Epithelial cell of esophagus (primary cell): ENCODE data around the gene PLA2R1.

Experiments
- DNase-seq: peaks from one replicate; pipeline ENCODE4 v3.0.0; 2010; ENCODE audit warnings: low read depth
- H3K4me3 ChIP-seq: 2 replicates; pipeline ENCODE4 v1.5.1; 2011; ENCODE audit warnings: mild to moderate bottlenecking, low read length, control low read depth
- TF ChIP-seq, protein P1 (sequence below): IDR thresholded peaks from 2 replicates; pipeline ENCODE4 v1.5.1; 2011; ENCODE audit warnings: low read depth, mild to moderate bottlenecking, low read length, control low read depth, inconsistent platforms; ENCODE audit not compliant: insufficient read depth; ENCODE audit errors: missing control alignments

Gene PLA2R1

DNA sequence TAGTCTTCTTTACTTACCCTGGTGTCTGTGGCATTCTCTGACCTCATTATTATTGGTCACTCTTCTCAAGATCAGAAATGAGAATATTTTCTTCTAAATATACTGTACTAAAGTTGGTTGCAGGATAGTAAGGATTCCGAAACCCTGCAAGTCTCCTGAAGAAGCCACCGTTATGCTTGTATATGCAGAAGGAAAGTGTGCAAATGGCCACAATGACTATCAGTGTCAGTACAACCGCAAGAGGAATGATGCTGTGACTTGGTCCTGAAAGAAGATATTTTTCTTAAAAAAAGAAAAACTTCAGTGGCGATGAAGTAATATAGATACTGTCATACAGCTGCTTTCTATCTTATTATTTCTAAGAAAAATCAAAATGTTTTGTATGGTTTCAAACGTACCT lies 120.7 kb downstream of the PLA2R1 start:
- no peak for DNase-seq
- H3K4me3 ChIP-seq: no peak overlapping the region
- TF ChIP-seq, protein P1, sequence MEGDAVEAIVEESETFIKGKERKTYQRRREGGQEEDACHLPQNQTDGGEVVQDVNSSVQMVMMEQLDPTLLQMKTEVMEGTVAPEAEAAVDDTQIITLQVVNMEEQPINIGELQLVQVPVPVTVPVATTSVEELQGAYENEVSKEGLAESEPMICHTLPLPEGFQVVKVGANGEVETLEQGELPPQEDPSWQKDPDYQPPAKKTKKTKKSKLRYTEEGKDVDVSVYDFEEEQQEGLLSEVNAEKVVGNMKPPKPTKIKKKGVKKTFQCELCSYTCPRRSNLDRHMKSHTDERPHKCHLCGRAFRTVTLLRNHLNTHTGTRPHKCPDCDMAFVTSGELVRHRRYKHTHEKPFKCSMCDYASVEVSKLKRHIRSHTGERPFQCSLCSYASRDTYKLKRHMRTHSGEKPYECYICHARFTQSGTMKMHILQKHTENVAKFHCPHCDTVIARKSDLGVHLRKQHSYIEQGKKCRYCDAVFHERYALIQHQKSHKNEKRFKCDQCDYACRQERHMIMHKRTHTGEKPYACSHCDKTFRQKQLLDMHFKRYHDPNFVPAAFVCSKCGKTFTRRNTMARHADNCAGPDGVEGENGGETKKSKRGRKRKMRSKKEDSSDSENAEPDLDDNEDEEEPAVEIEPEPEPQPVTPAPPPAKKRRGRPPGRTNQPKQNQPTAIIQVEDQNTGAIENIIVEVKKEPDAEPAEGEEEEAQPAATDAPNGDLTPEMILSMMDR: no peak

DNA sequence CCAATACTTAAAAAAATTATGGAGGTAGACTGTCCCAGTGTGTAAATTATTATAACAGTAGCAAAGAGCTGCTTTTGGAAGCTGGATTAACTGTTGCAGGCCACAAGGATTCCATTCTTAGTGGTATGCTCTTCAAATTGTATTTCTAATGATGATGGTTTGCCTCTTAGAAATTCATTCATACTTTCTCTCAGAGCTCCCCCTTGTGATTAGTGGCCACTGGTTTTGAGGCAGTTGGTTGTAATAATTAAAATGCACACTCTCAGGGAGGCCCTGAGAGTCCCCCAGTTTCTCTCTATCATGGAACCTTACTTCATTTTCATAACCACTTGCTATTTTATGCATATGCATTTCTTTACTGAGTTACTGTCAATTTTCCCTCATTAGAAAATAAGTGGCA lies 122.5 kb downstream of the PLA2R1 start:
- peak; percentile 10 for DNase-seq
- TF ChIP-seq, protein P1: peak; percentile 35
- H3K4me3 ChIP-seq: no peak overlapping the region

DNA sequence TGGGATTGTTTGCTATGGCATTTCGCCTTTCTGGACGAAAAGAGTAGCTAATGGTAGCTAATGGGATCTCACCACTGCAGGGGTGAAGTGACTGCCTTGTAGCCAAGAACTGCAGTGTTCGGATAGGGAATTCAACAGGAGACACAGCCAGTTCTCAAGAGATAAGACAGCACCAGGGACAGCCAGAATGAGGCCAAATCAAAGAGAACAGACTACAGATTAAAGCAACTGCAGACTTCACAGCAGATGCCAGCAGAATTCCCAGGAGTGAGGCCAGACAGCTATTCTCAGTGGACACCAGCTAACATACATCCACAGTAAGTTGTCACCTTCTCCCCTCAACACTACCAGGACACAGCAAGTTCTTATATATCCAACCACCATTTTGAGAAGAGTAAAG lies 124.0 kb downstream of the PLA2R1 start:
- H3K4me3 ChIP-seq: no peak overlapping the region
- TF ChIP-seq, protein P1: no peak
- DNase-seq: no peak

DNA sequence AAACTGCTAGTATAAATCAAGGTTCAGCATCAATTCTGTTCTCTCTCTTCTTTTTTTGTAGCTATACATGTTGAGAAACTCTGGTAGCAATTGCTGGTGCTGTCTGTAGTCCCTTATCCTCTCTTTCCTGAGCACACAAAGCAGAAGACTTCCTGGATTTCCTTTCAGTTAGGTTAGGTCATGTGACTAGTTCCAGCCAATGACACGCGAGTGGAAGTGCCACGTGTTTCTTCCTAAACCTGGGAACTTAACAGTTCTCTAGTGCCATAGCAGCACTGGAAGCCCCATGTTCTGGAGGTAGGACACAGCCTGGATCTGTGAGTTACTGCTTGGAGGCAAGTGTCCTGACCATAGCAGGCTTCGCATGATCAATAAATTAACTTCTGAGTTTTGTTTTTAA lies 125.9 kb downstream of the PLA2R1 start:
- DNase-seq: no peak
- TF ChIP-seq, protein P1: no peak
- H3K4me3 ChIP-seq: no peak overlapping the region

DNA sequence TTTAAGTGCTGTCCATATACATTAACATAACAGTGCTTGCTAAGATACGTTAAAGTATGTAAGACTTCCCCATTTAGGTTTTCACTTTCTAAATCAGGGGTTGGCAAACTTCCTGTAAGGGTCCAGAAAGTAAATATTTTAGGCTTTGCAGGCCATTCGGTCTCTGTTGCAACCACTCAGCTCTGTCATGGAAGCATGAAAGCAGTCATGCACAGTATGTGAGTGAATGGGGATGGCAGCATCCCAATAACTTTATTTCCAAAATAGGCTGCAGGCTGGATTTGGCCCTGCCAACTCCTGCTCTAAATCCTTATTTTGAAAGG lies 128.7 kb downstream of the PLA2R1 start:
- no peak overlapping the region for H3K4me3 ChIP-seq
- no peak for DNase-seq
- TF ChIP-seq, protein P1: no peak

DNA sequence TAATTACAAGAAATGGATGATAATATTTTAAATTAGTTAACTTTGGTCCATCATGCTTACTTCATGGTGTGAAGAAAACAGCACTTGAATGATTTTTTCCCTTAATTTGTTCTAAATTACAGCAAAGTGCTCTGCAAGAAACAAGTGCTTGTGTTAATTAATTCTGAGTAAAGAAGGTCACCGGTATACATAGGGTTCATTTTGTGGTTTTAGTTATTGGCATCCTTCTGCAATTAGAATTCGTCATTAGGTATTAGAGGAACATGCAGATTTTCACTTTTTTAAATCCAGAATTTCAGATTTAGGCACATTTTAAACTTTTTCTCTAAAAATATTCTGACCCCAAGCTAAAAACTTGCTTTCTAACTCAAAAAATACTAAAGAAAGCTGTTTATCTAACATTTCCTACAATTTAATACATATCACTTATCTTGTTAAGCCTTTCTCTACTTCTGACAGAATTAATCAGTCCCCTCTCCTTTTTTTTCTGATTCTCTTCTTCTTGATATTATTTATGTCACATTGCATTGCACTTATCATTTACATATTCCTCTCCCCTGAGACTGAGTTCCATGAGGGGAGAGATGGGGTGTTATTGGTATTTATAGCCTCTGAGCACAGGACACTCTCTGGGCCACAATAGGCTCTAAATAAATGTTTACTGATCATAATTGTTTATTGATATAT lies 129.2 kb downstream of the PLA2R1 start:
- TF ChIP-seq, protein P1: no peak
- no peak for DNase-seq
- no peak overlapping the region for H3K4me3 ChIP-seq

DNA sequence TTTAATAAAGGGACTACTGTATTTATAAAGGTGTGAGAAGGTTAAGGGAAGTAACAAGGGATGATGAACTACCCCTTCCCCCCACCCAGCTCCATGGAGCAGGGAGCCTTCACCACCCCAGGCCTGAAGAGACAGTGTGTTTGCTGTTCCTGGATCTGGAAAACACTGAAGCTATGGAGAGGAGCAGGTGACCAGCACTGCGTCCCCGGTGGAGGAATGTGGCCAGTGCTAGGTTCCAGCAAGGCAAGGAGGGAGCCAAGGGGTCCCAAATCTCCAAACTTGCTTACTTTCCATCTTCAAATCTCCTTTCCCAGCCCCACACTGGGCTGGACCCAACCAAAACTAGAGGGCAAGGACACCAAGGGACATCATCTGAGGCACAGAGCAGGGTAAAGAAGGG lies 135.7 kb downstream of the PLA2R1 start:
- H3K4me3 ChIP-seq: no peak overlapping the region
- no peak for DNase-seq
- TF ChIP-seq, protein P1: no peak
